Measurements from ENCODE around the gene PID1. TPM values are rescaled to one million over a fixed set of nuclear protein-coding genes. Genes with fewer than 3 reads are reported as not detected.
"Not testable (repeated sequence)": the region's sequence is repeated elsewhere in the genome, so short reads cannot be mapped to it uniquely, and the experiment has no call there.

The PID1 gene
- total RNA-seq, 1 experiment from 2014 or later: 2.9 TPM

- H3K9me3 ChIP-seq (ENCODE audit: control insufficient read depth, insufficient read depth, low read depth, low read length): no peaks in the 10 kb centered on the region
- BruUV-seq (replicated peaks): no TSS peak
- in situ Hi-C loops (cut with HindIII; ENCODE audit: low pct_unique_long_range_greater_than_20kb, low sequenced_read_pairs): no loop called here
- no peaks in the 10 kb centered on the region for H3K36me3 ChIP-seq (ENCODE audit: control insufficient read depth, insufficient read depth, low read length)
- intact Hi-C loops (cut with micrococcal nuclease; ENCODE audit: unreplicated experiment): no loop called here
- ChIA-PET CTCF (no interaction called here), POLR2A (no interaction called here)
- no peaks in the 10 kb centered on the region for H3K4me1 ChIP-seq (ENCODE audit: control insufficient read depth, insufficient read depth, low read length)
- TF ChIP-seq SIN3A (IDR thresholded peaks at IDR 0.05; ENCODE audit: borderline replicate concordance, insufficient read depth, low read depth, low read length) (no peak), POLR2AphosphoS5 (IDR thresholded peaks at IDR 0.05; ENCODE audit: low read depth, low read length) (no peak), TCF7L2 (IDR thresholded peaks at IDR 0.05; ENCODE audit: low read depth, low read length) (no peak)
- TF ChIP-seq, protein P1, sequence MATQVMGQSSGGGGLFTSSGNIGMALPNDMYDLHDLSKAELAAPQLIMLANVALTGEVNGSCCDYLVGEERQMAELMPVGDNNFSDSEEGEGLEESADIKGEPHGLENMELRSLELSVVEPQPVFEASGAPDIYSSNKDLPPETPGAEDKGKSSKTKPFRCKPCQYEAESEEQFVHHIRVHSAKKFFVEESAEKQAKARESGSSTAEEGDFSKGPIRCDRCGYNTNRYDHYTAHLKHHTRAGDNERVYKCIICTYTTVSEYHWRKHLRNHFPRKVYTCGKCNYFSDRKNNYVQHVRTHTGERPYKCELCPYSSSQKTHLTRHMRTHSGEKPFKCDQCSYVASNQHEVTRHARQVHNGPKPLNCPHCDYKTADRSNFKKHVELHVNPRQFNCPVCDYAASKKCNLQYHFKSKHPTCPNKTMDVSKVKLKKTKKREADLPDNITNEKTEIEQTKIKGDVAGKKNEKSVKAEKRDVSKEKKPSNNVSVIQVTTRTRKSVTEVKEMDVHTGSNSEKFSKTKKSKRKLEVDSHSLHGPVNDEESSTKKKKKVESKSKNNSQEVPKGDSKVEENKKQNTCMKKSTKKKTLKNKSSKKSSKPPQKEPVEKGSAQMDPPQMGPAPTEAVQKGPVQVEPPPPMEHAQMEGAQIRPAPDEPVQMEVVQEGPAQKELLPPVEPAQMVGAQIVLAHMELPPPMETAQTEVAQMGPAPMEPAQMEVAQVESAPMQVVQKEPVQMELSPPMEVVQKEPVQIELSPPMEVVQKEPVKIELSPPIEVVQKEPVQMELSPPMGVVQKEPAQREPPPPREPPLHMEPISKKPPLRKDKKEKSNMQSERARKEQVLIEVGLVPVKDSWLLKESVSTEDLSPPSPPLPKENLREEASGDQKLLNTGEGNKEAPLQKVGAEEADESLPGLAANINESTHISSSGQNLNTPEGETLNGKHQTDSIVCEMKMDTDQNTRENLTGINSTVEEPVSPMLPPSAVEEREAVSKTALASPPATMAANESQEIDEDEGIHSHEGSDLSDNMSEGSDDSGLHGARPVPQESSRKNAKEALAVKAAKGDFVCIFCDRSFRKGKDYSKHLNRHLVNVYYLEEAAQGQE (IDR thresholded peaks at IDR 0.05; ENCODE audit: insufficient read depth in 1 of 2, low read depth in 2 of 2, low read length in 1 of 2): no peak
- TF ChIP-seq, protein P2, sequence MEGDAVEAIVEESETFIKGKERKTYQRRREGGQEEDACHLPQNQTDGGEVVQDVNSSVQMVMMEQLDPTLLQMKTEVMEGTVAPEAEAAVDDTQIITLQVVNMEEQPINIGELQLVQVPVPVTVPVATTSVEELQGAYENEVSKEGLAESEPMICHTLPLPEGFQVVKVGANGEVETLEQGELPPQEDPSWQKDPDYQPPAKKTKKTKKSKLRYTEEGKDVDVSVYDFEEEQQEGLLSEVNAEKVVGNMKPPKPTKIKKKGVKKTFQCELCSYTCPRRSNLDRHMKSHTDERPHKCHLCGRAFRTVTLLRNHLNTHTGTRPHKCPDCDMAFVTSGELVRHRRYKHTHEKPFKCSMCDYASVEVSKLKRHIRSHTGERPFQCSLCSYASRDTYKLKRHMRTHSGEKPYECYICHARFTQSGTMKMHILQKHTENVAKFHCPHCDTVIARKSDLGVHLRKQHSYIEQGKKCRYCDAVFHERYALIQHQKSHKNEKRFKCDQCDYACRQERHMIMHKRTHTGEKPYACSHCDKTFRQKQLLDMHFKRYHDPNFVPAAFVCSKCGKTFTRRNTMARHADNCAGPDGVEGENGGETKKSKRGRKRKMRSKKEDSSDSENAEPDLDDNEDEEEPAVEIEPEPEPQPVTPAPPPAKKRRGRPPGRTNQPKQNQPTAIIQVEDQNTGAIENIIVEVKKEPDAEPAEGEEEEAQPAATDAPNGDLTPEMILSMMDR (IDR thresholded peaks at IDR 0.05): no peak
- no peak overlapping the region for H3K4me3 ChIP-seq (ENCODE audit: low read depth in 2 of 2, low read length in 2 of 2)
- DNase-seq (ENCODE audit: low read depth, low spot score): no peak
- no peaks in the 10 kb centered on the region for H3K27me3 ChIP-seq (ENCODE audit: control insufficient read depth, insufficient read depth, low read length)
- ATAC-seq: no peak
- no peak overlapping the region for H3K27ac ChIP-seq (ENCODE audit: low read length)
These were observed 189.7 kb downstream of the PID1 start for GRCh38 chr2:229081411-229081810.

- CTCF ChIA-PET: no interaction called here
- TF ChIP-seq TCF7L2 (IDR thresholded peaks at IDR 0.05; ENCODE audit: low read depth, low read length): no peak
- TF ChIP-seq, protein P2 (IDR thresholded peaks at IDR 0.05): no peak
- TF ChIP-seq POLR2AphosphoS5 (IDR thresholded peaks at IDR 0.05; ENCODE audit: low read depth, low read length): no peak
- TF ChIP-seq, protein P1 (IDR thresholded peaks at IDR 0.05; ENCODE audit: insufficient read depth in 1 of 2, low read depth in 2 of 2, low read length in 1 of 2): no peak
- TF ChIP-seq SIN3A (IDR thresholded peaks at IDR 0.05; ENCODE audit: borderline replicate concordance, insufficient read depth, low read depth, low read length): no peak
- Histone ChIP-seq H3K27me3 (ENCODE audit: control insufficient read depth, insufficient read depth, low read length) (no peaks in the 10 kb centered on the region), H3K36me3 (ENCODE audit: control insufficient read depth, insufficient read depth, low read length) (no peaks in the 10 kb centered on the region), H3K9me3 (ENCODE audit: control insufficient read depth, insufficient read depth, low read depth, low read length) (no peaks in the 10 kb centered on the region), H3K4me1 (ENCODE audit: control insufficient read depth, insufficient read depth, low read length) (no peaks in the 10 kb centered on the region), H3K4me3 (ENCODE audit: low read depth in 2 of 2, low read length in 2 of 2) (no peak overlapping the region), H3K27ac (ENCODE audit: low read length) (no peak overlapping the region)
- in situ Hi-C loops (cut with HindIII; ENCODE audit: low pct_unique_long_range_greater_than_20kb, low sequenced_read_pairs): no loop called here
- no peak for DNase-seq (ENCODE audit: low read depth, low spot score)
- BruUV-seq (replicated peaks): no TSS peak
- intact Hi-C loops (cut with micrococcal nuclease; ENCODE audit: unreplicated experiment): no loop called here
- no peak for ATAC-seq
- POLR2A ChIA-PET: no interaction called here
These were observed 190.9 kb downstream of the PID1 start for GRCh38 chr2:229080172-229080571.

DNA sequence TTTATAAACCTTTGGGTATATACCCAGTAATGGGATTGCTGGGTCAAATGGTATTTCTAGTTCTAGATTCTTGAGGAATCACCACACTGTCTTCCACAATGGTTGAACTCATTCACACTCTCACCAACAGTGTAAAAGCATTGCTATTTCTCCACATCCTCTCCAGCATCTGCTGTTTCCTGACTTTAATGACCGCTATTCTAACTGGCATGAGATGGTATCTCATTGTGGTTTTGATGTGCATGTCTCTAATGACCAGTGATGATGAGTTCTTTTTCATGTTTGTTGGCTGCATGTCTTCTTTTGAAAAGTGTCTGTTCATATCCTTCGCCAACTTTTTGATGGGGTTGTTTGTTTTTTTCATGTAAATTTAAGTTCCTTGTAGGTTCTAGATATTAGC is 194.2 kb downstream of the PID1 start:
- POLR2A ChIA-PET; CTCF ChIA-PET; H3K9me3 ChIP-seq (ENCODE audit: control insufficient read depth, insufficient read depth, low read depth, low read length); DNase-seq (ENCODE audit: low read depth, low spot score); H3K4me1 ChIP-seq (ENCODE audit: control insufficient read depth, insufficient read depth, low read length); H3K27me3 ChIP-seq (ENCODE audit: control insufficient read depth, insufficient read depth, low read length); ATAC-seq; H3K36me3 ChIP-seq (ENCODE audit: control insufficient read depth, insufficient read depth, low read length); intact Hi-C loops (cut with micrococcal nuclease; ENCODE audit: unreplicated experiment); in situ Hi-C loops (cut with HindIII; ENCODE audit: low pct_unique_long_range_greater_than_20kb, low sequenced_read_pairs); H3K27ac ChIP-seq (ENCODE audit: low read length); H3K4me3 ChIP-seq (ENCODE audit: low read depth in 2 of 2, low read length in 2 of 2); BruUV-seq (replicated peaks): not testable (repeated sequence)

Data from Panc1 (cell line).